Measurements from ENCODE around the gene UBE2J2.
A peak's percentile ranks its signal among the peaks of the same experiment; 100 is the strongest.

Gene UBE2J2

GRCh38 chr1:1237874-1238701 lies 35.6 kb downstream of the UBE2J2 start:
- no peak for DNase-seq

- no peak for DNase-seq
These were observed 36.4 kb downstream of the UBE2J2 start for GRCh38 chr1:1236945-1237873.

GRCh38 chr1:1236176-1236763 lies 37.4 kb downstream of the UBE2J2 start:
- no peak for DNase-seq

GRCh38 chr1:1235016-1235744 lies 38.5 kb downstream of the UBE2J2 start:
- DNase-seq = no peak

- no peak for DNase-seq
These were observed 39.4 kb downstream of the UBE2J2 start for GRCh38 chr1:1234180-1234808.

- DNase-seq = no peak
These were observed 40.1 kb downstream of the UBE2J2 start for GRCh38 chr1:1233567-1233892.

- no peak for DNase-seq
These were observed 40.7 kb downstream of the UBE2J2 start for GRCh38 chr1:1232796-1233566.

- no peak for DNase-seq
These were observed 41.4 kb downstream of the UBE2J2 start, which contains the start of gene B3GALT6 for GRCh38 chr1:1232208-1232795. Gene B3GALT6, plus strand, starts transcription at chr1:1232237. Its CDS starts 42 bp downstream, at chr1:1232279.

GRCh38 chr1:1231400-1232207 lies 42.0 kb downstream of the UBE2J2 start, which contains the start of gene SDF4:
Gene SDF4, minus strand, starts transcription at chr1:1232001. Its CDS starts 3,229 bp downstream, at chr1:1228772.
- peak; percentile 96 for DNase-seq

GRCh38 chr1:1230656-1231399 lies 42.8 kb downstream of the UBE2J2 start:
- peak; percentile 31 for DNase-seq

- DNase-seq = no peak
These were observed 43.9 kb downstream of the UBE2J2 start for GRCh38 chr1:1229770-1230169.

- DNase-seq = no peak
These were observed 44.9 kb downstream of the UBE2J2 start for GRCh38 chr1:1228596-1229321.

- DNase-seq = no peak
These were observed 45.5 kb downstream of the UBE2J2 start for GRCh38 chr1:1228187-1228586.

- no peak for DNase-seq
These were observed 46.3 kb downstream of the UBE2J2 start for GRCh38 chr1:1227386-1227785.

GRCh38 chr1:1226566-1227362 lies 46.9 kb downstream of the UBE2J2 start:
- DNase-seq = no peak

- DNase-seq = no peak
These were observed 47.7 kb downstream of the UBE2J2 start for GRCh38 chr1:1225913-1226312.

GRCh38 chr1:1225238-1225845 lies 48.3 kb downstream of the UBE2J2 start:
- no peak for DNase-seq

Data from CD4-positive, alpha-beta T cell treated with Interleukin-17A for 4 hours (primary cell).